Liver (tissue), 9 donors: ENCODE measurements around the gene CD8A. TPM values are rescaled to one million over a fixed set of nuclear protein-coding genes. Genes with fewer than 3 reads are reported as not detected.

Experiments used
- DNase-seq: peaks from one replicate; pipeline ENCODE4 v3.0.0-alpha.2; 2017; ENCODE audit warnings: low spot score
- H3K27ac ChIP-seq, 2 donors: one replicate each; pipeline ENCODE4 v1.7.0; 2013; ENCODE audit warnings: inconsistent platforms in 2 of 2, low read length in 2 of 2, control low read depth in 1 of 2, low read depth in 1 of 2, mild to moderate bottlenecking in 1 of 2
- H3K27me3 ChIP-seq, 4 donors: one replicate each; pipeline versions ENCODE4 v1.6.1 to v1.7.0; 2013; ENCODE audit warnings: low read length in 3 of 4, inconsistent platforms in 1 of 4, mild to moderate bottlenecking in 1 of 4, moderate library complexity in 1 of 4; ENCODE audit not compliant: control insufficient read depth in 4 of 4, insufficient read depth in 4 of 4
- H3K36me3 ChIP-seq, 4 donors: one replicate each; pipeline versions ENCODE4 v1.6.1 to v1.7.0; 2013; ENCODE audit warnings: low read length in 3 of 4, mild to moderate bottlenecking in 3 of 4, low read depth in 1 of 4, moderate library complexity in 1 of 4; ENCODE audit not compliant: control insufficient read depth in 4 of 4, insufficient read depth in 3 of 4
- H3K4me1 ChIP-seq, 4 donors: one replicate each; pipeline versions ENCODE4 v1.6.1 to v1.7.0; 2013; ENCODE audit warnings: low read length in 3 of 4, mild to moderate bottlenecking in 3 of 4, moderate library complexity in 1 of 4; ENCODE audit not compliant: control insufficient read depth in 4 of 4, insufficient read depth in 4 of 4
- H3K4me3 ChIP-seq, 3 donors: one replicate each; pipeline versions ENCODE4 v1.6.1 to v1.7.0; 2013; ENCODE audit warnings: low read length in 3 of 3, control low read depth in 1 of 3, low read depth in 1 of 3, mild to moderate bottlenecking in 1 of 3
- H3K9ac ChIP-seq, 2 donors: one replicate each; pipeline ENCODE4 v1.7.0; 2013; ENCODE audit warnings: low read length in 2 of 2, mild to moderate bottlenecking in 2 of 2, moderate library complexity in 2 of 2, control low read depth in 1 of 2, low read depth in 1 of 2
- H3K9me3 ChIP-seq, 4 donors: one replicate each; pipeline versions ENCODE4 v1.6.1 to v1.7.0; 2013; ENCODE audit warnings: low read length in 3 of 4; ENCODE audit not compliant: control insufficient read depth in 4 of 4
- ATF3 ChIP-seq: IDR thresholded peaks from 2 replicates; pipeline ENCODE4 v1.6.1; 2016; ENCODE audit warnings: antibody characterized with exemption
- CTCF ChIP-seq: fragments of 150-350 bp; IDR thresholded peaks from 2 replicates; pipeline ENCODE4 v1.5.1; 2017; ENCODE audit warnings: improper control_type of control experiment, low read depth, low read length; ENCODE audit not compliant: missing input control
- EGR1 ChIP-seq, 2 donors: IDR thresholded peaks; 2 replicates each; pipeline ENCODE4 v1.6.1; 2016 to 2018; ENCODE audit warnings: antibody characterized with exemption in 2 of 2, low read depth in 2 of 2
- FOXA1 ChIP-seq: IDR thresholded peaks from 2 replicates; pipeline ENCODE4 v1.6.1; 2016; ENCODE audit warnings: antibody characterized with exemption
- FOXA2 ChIP-seq: IDR thresholded peaks from 2 replicates; pipeline ENCODE4 v1.6.1; 2016; ENCODE audit warnings: antibody characterized with exemption
- GABPA ChIP-seq, 2 donors: IDR thresholded peaks in 1 of 2; conservative IDR thresholded peaks in 1 of 2; 2 replicates each; pipeline ENCODE4 v1.6.1; 2016; ENCODE audit warnings: antibody characterized with exemption in 2 of 2, mild to moderate bottlenecking in 1 of 2, moderate library complexity in 1 of 2
- HNF4A ChIP-seq, 2 donors: conservative IDR thresholded peaks; 2 replicates each; pipeline ENCODE4 v1.6.1; 2016; ENCODE audit warnings: antibody characterized with exemption in 2 of 2, mild to moderate bottlenecking in 2 of 2
- HNF4G ChIP-seq: IDR thresholded peaks from 2 replicates; pipeline ENCODE4 v1.6.1; 2016; ENCODE audit warnings: antibody characterized with exemption
- JUND ChIP-seq, 2 donors: IDR thresholded peaks; 2 replicates each; pipeline ENCODE4 v1.6.1; 2016; ENCODE audit warnings: antibody characterized with exemption in 2 of 2
- NR2F2 ChIP-seq: IDR thresholded peaks from 2 replicates; pipeline ENCODE4 v1.6.1; 2016; ENCODE audit warnings: antibody characterized with exemption
- RAD21 ChIP-seq, 2 donors: IDR thresholded peaks; 2 replicates each; pipeline ENCODE4 v1.6.1; 2016; ENCODE audit warnings: antibody characterized with exemption in 2 of 2, mild to moderate bottlenecking in 2 of 2
- RXRA ChIP-seq, 2 donors: IDR thresholded peaks; 2 replicates each; pipeline ENCODE4 v1.6.1; 2017 to 2018; ENCODE audit warnings: antibody characterized with exemption in 2 of 2, mild to moderate bottlenecking in 1 of 2
- SP1 ChIP-seq: IDR thresholded peaks from 2 replicates; pipeline ENCODE4 v1.6.1; 2018; ENCODE audit warnings: antibody characterized with exemption, mild to moderate bottlenecking
- TAF1 ChIP-seq: conservative IDR thresholded peaks from 2 replicates; pipeline ENCODE4 v1.6.1; 2016; ENCODE audit warnings: antibody characterized with exemption, mild to moderate bottlenecking
- YY1 ChIP-seq: IDR thresholded peaks from 2 replicates; pipeline ENCODE4 v1.6.1; 2016; ENCODE audit warnings: antibody characterized with exemption, mild to moderate bottlenecking
- WGBS: extraction: QIAGEN DNeasy Blood & Tissue Kit; methylation state at CpG from one replicate; pipeline ENCODE4 v1.1.7; 2013; 5-methylcytosine and 5-hydroxymethylcytosine counted together
- polyA plus RNA-seq, 2 donors: library from polyadenylated mRNA; stranded (reverse) in 1 of 2; unstranded in 1 of 2; fragments of 200-250 nt in 1 of 2; fragments of >200 nt in 1 of 2; fragmentation: Nextera tagmentation in 1 of 2; extraction: Ambion mirVana in 1 of 2; gene quantifications; one replicate each; pipeline versions ENCODE4 v1.2.1 to v1.2.3, GENCODE V29; 2013 to 2015
- total RNA-seq, 2 donors: library from RNA; depleted of rRNA; stranded (reverse); fragments of >200 nt; gene quantifications; one replicate each; pipeline ENCODE4 v1.2.3, GENCODE V29; 2014
- TF ChIP-seq, protein P1 (sequence below): IDR thresholded peaks from 2 replicates; pipeline ENCODE4 v1.6.1; 2016; ENCODE audit warnings: antibody characterized with exemption
- TF ChIP-seq, protein P2 (sequence below): IDR thresholded peaks from 2 replicates; pipeline ENCODE4 v1.6.1; 2016; ENCODE audit warnings: antibody characterized with exemption, mild to moderate bottlenecking
- TF ChIP-seq, protein P3 (sequence below): IDR thresholded peaks from 2 replicates; pipeline ENCODE4 v1.6.1; 2016; ENCODE audit warnings: antibody characterized with exemption
- donor health status: healthy.
- donor health status: healthy.
- donor health status: healthy.
- donor health status: healthy.
- donor health status: healthy.

The CD8A gene
- total and polyA plus RNA-seq, 4 donors, result 0.42 to 1.8 (median 0.69) TPM

DNA sequence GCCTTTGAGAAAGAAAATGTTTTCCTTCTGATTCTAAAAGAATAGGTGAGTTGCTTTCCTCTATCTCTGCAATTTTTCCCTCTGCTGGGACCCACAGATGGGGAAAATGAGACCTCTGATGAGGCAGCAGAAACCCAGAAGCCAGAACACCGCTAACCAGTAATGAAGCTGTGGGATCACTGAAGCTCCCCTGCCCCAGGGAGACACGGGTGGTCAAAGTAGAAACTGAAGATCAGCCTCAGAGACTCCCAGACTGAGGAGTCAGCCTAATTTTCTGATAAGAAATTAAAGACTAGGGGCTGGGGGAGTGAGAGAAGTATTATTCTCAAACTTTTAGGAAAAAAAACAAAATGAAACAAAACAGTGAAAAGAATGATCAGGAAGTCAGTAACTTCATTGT lies 40.8 kb upstream of the CD8A start:
- Histone ChIP-seq H3K9me3 (no peaks in the 10 kb centered on the region), H3K36me3 (no peaks in the 10 kb centered on the region), H3K4me3 (no peak overlapping the region), H3K27ac (no peak overlapping the region), H3K9ac (no peak overlapping the region), H3K27me3 (no peaks in the 10 kb centered on the region), H3K4me1 (no peaks in the 10 kb centered on the region)
- no peak for DNase-seq
- TF ChIP-seq CTCF, result no peak
- 42% methylated on average over 2 of the region's 2 CpGs for WGBS

DNA sequence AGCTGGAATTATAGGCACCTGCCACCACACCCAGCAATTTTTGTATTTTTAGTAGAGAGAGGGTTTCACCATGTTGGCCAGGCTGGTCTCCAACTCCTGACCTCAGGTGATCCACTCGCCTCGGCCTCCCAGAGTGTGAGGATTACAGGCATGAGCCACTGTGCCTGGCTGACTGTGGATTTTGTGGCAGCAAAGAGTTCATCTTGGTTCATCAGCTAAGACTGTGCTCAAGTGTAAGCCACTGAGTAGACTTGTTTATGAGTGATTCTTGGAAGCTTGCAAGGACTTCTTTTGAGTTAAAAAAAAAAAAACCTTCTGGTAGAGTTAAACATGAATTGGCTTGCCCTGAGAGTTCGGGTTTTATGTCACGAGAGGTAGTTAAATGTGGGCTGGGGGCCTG lies 36.2 kb upstream of the CD8A start:
- Histone ChIP-seq H3K9me3 (peaks cover 0 to 8% (median 2%) of the 10 kb centered on the region in 4 donors), H3K9ac (no peak overlapping the region), H3K4me3 (no peak overlapping the region), H3K27me3 (no peaks in the 10 kb centered on the region), H3K36me3 (no peaks in the 10 kb centered on the region), H3K4me1 (no peaks in the 10 kb centered on the region), H3K27ac (no peak overlapping the region)
- TF ChIP-seq JUND (IDR thresholded peaks at IDR 0.05) (no peak), FOXA1 (no peak), SP1 (no peak), GABPA (IDR thresholded peaks at IDR 0.05 in 1 of 2, conservative IDR thresholded peaks at IDR 0.05 in 1 of 2) (no peak), ATF3 (no peak), NR2F2 (no peak), CTCF (no peak), TAF1 (no peak), YY1 (no peak), HNF4A (conservative IDR thresholded peaks at IDR 0.05) (no peak), HNF4G (no peak), EGR1 (IDR thresholded peaks at IDR 0.05; ENCODE audit: low read depth in 2 of 2) (no peak), FOXA2 (no peak), RAD21 (IDR thresholded peaks at IDR 0.05) (no peak), RXRA (IDR thresholded peaks at IDR 0.05) (no peak)
- TF ChIP-seq, protein P1, sequence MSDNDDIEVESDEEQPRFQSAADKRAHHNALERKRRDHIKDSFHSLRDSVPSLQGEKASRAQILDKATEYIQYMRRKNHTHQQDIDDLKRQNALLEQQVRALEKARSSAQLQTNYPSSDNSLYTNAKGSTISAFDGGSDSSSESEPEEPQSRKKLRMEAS, result no peak
- TF ChIP-seq, protein P2, sequence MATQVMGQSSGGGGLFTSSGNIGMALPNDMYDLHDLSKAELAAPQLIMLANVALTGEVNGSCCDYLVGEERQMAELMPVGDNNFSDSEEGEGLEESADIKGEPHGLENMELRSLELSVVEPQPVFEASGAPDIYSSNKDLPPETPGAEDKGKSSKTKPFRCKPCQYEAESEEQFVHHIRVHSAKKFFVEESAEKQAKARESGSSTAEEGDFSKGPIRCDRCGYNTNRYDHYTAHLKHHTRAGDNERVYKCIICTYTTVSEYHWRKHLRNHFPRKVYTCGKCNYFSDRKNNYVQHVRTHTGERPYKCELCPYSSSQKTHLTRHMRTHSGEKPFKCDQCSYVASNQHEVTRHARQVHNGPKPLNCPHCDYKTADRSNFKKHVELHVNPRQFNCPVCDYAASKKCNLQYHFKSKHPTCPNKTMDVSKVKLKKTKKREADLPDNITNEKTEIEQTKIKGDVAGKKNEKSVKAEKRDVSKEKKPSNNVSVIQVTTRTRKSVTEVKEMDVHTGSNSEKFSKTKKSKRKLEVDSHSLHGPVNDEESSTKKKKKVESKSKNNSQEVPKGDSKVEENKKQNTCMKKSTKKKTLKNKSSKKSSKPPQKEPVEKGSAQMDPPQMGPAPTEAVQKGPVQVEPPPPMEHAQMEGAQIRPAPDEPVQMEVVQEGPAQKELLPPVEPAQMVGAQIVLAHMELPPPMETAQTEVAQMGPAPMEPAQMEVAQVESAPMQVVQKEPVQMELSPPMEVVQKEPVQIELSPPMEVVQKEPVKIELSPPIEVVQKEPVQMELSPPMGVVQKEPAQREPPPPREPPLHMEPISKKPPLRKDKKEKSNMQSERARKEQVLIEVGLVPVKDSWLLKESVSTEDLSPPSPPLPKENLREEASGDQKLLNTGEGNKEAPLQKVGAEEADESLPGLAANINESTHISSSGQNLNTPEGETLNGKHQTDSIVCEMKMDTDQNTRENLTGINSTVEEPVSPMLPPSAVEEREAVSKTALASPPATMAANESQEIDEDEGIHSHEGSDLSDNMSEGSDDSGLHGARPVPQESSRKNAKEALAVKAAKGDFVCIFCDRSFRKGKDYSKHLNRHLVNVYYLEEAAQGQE, result no peak
- TF ChIP-seq, protein P3, sequence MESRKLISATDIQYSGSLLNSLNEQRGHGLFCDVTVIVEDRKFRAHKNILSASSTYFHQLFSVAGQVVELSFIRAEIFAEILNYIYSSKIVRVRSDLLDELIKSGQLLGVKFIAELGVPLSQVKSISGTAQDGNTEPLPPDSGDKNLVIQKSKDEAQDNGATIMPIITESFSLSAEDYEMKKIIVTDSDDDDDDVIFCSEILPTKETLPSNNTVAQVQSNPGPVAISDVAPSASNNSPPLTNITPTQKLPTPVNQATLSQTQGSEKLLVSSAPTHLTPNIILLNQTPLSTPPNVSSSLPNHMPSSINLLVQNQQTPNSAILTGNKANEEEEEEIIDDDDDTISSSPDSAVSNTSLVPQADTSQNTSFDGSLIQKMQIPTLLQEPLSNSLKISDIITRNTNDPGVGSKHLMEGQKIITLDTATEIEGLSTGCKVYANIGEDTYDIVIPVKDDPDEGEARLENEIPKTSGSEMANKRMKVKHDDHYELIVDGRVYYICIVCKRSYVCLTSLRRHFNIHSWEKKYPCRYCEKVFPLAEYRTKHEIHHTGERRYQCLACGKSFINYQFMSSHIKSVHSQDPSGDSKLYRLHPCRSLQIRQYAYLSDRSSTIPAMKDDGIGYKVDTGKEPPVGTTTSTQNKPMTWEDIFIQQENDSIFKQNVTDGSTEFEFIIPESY, result no peak
- WGBS, result 86% methylated on average over 4 of the region's 4 CpGs
- DNase-seq, result no peak
